Raji (cell line): ENCODE measurements around the gene CCDC177.

Experiments used
- POLR2A ChIP-seq: IDR thresholded peaks from 2 replicates; pipeline ENCODE4 v1.6.1; 2011; ENCODE audit warnings: low read depth, low read length, control low read depth; ENCODE audit not compliant: insufficient read depth

CCDC177 gene

DNA sequence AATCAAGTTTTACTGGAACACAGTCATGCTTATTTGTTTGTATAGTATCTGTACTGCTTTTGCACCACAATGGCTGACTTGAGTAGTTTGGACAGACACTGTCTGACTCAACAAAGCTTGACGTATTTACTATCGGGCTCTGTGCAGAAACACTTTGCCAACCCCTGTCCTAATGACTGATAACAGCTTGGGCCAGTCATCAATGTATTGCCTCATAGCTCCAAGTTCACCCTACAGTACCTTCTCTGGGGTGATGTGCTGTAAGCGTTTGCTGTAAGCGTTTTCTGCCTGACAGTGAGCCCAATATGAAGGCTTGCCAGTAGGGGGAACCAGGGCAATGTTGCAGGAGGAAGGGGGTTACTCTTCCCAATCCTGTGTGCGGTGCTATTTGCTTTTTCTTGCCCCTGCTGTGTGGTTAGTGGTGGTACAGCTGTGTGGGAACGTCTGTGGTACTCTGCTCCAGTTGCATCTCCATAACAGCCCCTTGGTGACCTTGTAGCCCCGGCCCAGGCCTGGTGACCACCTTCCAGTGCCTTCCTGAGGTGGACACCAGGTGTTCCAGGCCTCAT is 5.4 kb upstream of the CCDC177 start:
- TF ChIP-seq POLR2A: no peak

DNA sequence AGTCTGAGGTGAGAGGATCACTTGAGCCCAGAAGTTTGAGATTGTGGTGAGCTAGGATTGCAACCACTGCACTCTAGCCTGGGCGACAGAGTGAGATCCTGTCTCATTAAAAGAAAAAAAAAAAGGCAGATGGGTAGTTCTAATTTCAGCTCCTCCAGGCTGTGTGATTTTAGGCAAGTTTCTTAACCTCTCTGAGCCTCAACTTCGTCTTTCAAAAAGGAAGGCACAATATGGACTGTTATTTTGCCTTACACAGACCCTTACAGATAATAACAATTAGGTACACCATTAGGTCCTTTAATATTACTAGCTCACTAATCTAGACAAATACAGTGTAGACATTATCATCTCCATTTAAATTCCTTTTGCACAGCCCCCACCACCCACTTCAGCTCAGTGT is 4.8 kb upstream of the CCDC177 start:
- no peak for TF ChIP-seq POLR2A

DNA sequence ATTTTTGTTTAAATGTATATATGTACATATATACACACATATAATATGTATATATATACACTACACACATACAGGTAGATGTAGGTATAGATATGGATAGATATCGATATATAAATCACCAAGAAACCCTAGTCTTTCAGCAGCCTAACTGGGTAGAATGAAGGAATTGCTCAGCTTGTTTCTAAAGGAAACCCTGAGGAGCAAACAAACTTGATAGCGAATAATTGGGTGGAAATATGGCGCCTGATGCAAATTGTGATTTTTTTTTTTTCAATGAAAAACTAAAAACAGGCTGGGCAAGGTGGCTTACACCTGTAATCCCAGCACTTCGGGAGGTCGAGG is 254 bp upstream of the CCDC177 start:
- TF ChIP-seq POLR2A: no peak

DNA sequence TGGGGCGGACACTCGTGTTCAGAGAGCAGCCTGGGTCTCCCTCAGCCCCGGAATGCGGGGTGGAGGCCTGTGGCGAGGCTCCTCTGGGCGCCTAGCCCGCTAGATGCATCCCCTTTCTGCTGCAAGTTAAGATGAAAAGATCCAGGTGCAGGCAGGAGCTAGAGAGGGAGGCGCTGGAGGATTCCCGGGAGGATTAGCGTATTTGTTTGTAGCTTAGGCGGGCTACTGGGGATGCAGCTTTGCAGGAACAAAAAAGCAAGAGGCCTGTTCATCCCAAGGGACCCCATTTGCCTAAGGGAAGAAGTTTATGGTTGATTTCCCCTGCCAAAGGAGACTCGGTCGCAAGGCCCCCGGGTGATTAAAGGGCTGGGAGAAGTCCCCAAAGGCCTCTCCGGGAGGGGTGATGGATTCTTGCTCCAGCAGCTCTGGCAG is 824 bp downstream of the CCDC177 start:
- no peak for TF ChIP-seq POLR2A

DNA sequence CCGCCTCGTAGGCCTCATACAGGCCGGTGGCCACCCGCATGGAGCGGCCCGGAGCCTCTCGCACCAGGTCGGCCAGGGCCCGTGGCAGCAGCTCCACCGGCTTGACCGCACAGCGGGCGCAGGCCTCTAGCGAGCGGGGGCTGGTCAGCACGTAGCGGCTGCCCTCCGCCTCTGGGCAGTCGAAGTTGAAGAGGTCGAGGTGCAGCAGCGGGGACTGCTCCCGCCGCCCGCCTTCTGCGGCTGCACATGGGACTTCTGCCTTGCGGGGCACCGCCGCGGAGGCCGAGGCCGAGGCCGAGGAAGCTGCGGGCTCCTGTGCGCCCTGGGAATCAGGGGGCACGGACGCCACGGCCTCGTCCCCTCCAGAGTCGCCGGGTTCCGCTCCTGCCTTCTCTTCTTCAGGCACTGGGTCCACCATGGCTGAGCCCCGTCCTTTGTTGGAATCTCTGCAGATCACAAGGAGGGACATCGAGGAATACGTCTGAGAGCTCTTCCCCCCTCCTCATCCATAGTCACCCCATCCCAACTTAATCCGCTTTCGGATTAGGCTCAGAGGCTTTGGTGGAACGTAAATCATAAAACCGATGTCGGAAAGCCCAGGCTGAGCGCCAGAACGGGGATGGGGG is 1.4 kb downstream of the CCDC177 start:
- no peak for TF ChIP-seq POLR2A

DNA sequence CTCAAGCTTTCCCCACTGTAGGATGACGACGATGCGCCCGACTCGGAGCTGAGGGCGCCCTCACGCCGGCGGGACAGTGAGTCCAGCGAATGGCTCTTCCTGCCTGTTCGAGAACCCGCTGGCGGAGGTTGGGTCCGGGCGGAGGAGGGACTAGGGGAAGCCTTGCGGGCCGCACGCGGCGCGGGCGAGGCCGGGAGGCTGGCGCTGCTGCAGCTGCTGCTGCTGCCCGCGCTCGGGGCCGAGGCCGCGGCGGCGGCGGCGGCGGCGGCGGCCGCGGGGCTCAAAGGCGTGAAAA is 1.9 kb downstream of the CCDC177 start:
- TF ChIP-seq POLR2A: no peak

DNA sequence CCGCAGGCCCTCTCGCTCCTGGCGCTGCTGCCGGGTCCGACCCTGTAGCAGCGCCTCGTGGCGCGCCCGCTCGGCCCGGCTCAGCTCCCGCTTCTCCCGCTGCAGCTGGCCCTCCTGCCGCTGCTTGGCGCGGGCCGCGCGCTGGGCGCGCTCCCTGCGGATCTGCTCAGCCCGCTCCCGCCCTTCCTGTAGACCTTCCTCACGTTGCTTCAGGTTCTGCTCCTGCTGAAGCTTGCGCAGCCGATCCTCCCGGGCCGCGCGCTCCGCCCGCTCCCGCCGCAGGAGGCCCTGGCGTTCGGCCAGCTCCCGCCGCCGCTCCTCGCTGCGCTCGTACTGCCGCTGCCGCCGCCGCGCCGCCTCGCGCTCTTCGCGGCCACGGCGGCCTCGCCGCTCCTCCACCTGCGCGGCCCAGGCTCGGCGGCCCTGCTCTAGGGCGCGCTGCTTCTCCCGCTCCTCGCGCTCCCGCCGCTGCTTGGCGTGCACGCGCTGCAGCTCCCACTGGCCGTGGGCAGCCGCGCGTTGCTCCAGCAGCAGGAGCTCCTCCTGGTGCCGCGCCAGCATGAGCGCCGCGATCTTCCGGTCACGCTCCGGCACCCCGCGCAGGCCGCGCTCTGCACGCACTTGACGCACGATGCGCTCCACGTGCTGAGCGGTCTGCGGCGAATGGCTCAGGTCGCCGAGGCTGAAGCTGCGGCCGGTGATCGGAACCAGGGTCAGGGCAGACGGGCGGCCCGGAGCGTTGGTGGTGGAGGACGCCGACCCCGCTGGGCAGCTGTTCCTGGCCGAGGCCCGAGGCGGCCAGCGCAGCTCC is 2.4 kb downstream of the CCDC177 start:
- TF ChIP-seq POLR2A: no peak

DNA sequence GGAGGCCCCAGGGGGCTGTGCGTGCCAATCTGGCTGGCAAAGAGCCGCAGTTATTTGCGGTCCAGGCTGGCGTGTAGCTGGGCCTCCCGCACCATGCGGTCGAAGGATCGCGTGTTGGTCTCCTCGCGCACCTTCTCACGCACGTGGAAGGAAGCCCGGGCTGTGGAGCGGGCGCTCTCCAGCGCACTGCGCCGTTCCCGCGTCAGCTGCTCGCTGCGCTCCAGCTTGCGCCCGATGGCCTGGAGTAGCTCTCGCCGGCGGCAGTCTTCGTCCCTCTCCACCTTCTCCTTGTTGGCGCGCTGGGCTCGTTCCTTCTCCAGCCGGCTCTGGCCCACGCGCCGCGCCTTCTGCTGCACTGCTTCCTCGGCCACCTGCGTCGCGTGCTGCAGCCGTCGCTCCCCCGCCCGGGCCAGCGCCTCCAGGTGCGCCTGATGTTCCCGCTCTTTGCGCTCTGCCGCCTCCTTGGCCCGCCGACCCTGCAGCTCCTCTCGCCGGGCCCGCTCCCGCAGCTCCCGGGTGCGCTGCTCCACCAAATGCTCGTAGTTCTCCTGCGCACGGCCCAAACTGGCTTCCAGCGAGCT is 3.1 kb downstream of the CCDC177 start:
- no peak for TF ChIP-seq POLR2A

DNA sequence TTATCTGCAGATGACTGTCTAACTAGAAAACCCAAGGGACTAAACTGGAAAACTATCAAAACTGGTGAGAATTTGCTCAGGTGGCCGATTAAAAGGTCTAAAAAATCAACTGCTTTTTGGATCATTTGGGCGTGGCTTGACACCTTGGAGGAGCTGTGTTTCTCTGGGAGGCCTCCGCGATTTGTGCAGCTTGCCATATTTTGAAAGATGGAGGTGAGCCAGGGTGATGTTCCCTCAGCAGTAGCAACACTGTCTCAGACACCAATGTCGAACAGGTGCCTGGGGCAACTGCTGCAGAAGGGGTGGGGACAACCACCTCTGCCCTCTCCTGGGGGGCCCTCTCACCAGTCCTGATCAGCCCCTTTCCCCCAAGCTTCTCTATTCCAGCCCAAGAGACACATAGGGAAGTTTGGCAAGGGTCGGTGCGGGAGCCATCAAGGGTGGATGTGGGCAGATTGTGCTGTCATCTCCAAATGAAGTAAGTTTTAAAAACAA is 3.8 kb downstream of the CCDC177 start:
- TF ChIP-seq POLR2A: no peak

DNA sequence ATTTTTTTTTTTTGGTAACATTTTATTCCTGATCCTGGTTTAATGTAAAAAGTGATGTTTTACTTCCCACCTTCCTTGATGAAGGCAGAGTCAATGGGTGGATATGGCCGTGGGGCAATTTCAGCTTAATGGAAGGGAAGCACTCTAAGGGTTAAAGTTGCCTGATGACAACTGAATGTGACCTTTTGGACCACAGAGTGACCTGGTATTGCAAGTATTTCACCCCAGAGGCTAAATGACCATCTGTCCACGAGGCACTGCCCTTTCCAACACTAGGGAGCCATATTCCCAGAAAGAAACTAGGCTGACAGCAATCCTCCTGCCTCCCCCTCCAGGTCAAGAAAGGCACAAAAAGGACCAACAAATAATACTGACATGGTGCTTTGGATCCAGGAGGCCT is 4.8 kb downstream of the CCDC177 start:
- no peak for TF ChIP-seq POLR2A

DNA sequence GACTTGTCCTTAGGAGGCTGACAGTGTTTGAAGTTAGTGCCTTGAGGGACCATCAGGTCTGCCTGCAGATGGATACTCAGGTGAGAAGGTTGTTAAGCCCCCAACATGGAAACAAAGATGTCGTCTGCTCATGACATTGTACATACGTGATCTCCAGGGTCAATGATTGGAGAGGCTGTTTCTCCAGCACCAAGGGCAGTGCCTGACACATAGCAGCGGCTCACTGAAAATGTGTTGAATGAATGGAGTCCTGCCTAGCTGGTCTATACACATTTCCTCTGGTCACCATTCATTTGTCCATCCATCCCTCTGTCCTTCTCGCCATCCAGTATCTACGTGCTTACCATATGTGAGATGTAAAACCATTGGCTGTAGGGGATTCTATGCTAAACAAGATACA is 7.1 kb downstream of the CCDC177 start:
- TF ChIP-seq POLR2A: no peak

DNA sequence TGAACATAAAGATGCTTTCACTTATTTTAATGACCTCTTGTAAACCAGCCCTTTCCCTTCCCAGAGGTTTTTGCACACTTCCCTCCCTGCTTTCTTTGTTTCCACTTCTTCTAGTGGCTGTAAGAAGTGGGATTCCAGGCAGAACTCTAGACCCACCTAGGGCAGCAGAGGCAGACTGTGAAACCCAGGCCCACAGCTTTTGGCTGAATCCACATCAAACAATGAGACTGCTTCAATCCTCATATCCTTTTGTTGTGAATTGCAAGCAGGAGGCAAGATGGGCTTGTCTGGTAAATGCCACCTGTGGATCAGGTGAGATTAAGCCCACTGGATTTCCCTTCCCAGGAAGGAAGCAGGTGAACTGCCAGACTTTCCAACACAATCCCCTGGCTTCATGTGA is 12.8 kb downstream of the CCDC177 start:
- no peak for TF ChIP-seq POLR2A

DNA sequence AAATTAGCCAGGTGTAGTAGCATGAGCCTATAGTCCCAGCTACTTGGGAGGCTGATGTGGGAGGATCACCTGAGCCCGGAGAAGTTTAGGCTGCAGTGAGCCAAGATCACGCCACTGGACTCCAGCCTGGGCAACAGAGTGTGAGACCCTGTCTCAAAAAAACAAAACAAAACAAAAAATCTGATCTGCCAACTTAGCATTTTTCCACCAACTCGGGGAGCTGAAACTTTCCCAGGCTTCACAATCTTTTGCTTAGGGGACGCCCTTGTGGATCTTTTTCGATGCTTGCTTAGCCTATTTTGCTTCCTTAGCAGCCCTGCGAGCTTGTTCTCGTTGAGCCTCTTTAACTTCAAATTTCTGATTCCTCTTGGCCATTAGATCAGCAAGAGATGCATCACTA is 13.8 kb downstream of the CCDC177 start:
- TF ChIP-seq POLR2A: no peak

DNA sequence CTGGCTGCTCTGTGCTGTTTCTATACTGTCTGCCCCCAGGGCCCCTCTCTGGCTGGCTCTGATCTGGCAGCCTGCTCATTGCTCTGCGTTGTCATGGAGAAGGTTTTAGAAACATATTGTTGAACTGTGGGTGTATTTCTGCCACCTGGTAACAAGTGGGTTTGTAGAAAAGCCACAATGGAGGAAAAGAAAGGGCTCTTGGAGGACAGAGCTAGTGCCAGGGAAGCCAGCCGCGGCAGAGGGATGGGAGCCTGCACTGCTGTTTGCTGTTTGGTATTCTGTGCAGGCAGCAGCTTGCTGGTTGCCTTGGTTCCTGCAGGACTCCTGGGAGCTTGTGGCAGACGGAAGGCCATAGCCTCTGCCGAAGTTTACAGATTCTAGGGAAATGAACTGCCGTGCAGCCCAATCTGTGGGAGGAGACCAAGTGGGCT is 15.1 kb downstream of the CCDC177 start:
- TF ChIP-seq POLR2A: no peak

DNA sequence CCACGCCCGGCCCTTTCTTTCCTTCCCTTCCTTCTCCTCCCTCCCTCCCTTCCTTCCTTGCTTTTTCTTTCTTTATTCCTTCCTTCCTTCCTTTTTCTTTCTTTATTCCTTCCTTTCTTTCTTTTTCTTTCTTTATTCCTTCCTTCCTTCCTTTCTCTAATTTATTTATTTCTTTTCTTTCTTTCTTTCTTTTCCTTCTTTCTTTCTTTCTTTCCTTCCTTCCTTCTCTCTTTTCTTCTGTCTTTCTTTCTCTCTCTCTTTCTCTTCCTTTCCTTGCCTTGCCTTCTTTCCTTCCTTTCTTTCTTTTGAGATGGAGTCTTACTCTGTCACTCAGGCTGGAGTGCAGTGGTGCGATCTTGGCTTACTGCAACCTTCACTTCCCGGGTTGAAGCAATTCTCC is 15.9 kb downstream of the CCDC177 start:
- TF ChIP-seq POLR2A: no peak

DNA sequence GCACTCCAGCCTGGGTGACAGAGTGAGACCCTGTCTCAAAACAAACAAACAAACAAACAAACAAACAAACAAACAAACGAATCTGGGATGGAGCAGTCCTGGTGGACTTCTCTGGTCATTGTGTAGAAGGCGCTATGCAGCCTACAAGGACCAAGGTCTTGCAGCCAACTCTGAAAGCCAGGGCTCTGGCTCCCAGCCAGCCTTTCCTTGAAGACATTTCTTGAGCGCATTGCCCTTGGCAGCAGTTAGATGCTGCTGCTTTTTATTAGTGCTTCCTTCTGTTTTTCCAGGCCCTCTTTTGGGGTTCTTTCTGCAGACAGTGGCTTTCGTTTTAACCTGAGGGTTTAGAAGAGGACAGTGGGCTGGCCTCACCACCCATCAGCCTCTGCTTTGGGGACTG is 20.2 kb downstream of the CCDC177 start:
- no peak for TF ChIP-seq POLR2A

DNA sequence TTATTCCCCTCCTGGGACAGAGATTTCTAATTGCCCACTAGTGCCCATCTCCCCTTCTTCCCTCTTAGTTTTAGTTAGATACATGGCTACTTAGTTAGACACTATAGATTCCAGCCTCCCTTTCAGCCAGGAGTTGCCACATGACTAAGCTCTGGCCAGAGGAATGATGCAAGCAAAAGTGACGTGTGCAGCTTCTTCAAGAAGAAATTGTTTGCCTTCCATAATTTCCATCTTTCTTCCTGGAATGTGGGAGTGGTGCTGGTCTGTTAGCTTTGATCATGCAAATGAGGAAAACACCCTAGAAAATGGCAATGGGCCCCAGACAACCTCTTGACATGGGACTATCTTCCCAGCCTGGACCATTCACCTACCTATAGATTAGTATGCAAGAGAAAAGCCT is 21.4 kb downstream of the CCDC177 start:
- TF ChIP-seq POLR2A: no peak

DNA sequence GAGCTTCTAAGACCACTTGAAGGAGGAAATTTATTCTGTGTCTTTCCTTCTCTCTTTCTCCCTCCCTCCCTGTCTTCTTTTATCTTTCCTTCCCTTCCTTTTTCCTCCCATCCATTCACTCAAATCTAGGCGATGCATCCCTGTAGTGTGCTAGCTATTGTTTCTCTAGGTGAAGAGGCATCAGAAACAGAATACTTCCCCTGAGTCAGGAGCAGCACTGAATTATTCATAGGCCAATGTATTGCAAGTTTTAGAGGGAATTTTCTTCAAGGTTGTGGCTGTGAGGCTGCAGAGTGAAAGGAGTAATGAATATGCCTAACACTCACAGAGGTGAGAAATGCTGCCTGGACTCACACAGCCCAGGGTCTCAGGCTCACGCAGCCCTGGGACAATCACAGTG is 23.2 kb downstream of the CCDC177 start:
- no peak for TF ChIP-seq POLR2A
